Smooth muscle cell (in vitro differentiated cells): ENCODE results near the gene COASY. TPM values are rescaled to one million over a fixed set of nuclear protein-coding genes. Genes with fewer than 3 reads are reported as not detected.

Experiments used
- DNase-seq: peaks from one replicate; lab custom pipeline; 2025; ENCODE audit not compliant: unreplicated experiment; lab: John Stamatoyannopoulos, UW
- H2AFZ ChIP-seq: fragments of 200-600 bp; sonication (generic); 2 replicates; pipeline ENCODE4 v1.6.0; 2016; ENCODE audit warnings: antibody characterized with exemption, low read depth, mild to moderate bottlenecking
- H3F3A ChIP-seq: fragments of 200-600 bp; sonication (generic); 2 replicates; pipeline ENCODE4 v1.6.0; 2017; ENCODE audit warnings: antibody characterized with exemption, low read depth
- H3K27ac ChIP-seq: fragments of 200-600 bp; sonication (generic); 2 replicates; pipeline ENCODE4 v1.5.1; 2016; ENCODE audit warnings: low read depth, mild to moderate bottlenecking
- H3K27me3 ChIP-seq: fragments of 200-600 bp; sonication (generic); 2 replicates; pipeline ENCODE4 v1.6.1; 2016; ENCODE audit warnings: low read depth, mild to moderate bottlenecking
- H3K36me3 ChIP-seq: fragments of 200-600 bp; sonication (generic); 2 replicates; pipeline ENCODE4 v1.5.1; 2016; ENCODE audit warnings: low read depth
- H3K4me1 ChIP-seq: fragments of 200-600 bp; sonication (generic); 2 replicates; pipeline ENCODE4 v1.5.1; 2016; ENCODE audit warnings: low read depth
- H3K4me2 ChIP-seq: fragments of 200-600 bp; sonication (generic); 2 replicates; pipeline ENCODE4 v1.6.0; 2016; ENCODE audit warnings: mild to moderate bottlenecking
- H3K4me3 ChIP-seq: fragments of 200-600 bp; sonication (generic); 2 replicates; pipeline ENCODE4 v1.5.1; 2016; ENCODE audit warnings: mild to moderate bottlenecking
- H3K79me2 ChIP-seq: fragments of 200-600 bp; sonication (generic); 2 replicates; pipeline ENCODE4 v1.6.0; 2016; ENCODE audit warnings: low read depth, mild to moderate bottlenecking
- H3K9ac ChIP-seq: fragments of 200-600 bp; sonication (generic); 2 replicates; pipeline ENCODE4 v1.6.0; 2016; ENCODE audit warnings: low read depth
- H3K9me3 ChIP-seq: fragments of 200-600 bp; sonication (generic); replicated peaks from 2 replicates; pipeline ENCODE4 v1.5.1; 2016; ENCODE audit warnings: low read depth
- H4K20me1 ChIP-seq: fragments of 200-600 bp; sonication (generic); 2 replicates; pipeline ENCODE4 v1.6.0; 2016; ENCODE audit warnings: low read depth
- WGBS: methylation state at CpG from one replicate; pipeline ENCODE4 v1.1.7; 2016; ENCODE audit warnings: low lambda C conversion rate; 5-methylcytosine and 5-hydroxymethylcytosine counted together
- polyA plus RNA-seq: library from polyadenylated mRNA; unstranded; fragments of >200 nt; fragmentation: Nextera tagmentation; extraction: Ambion mirVana; gene quantifications from 2 replicates; pipeline ENCODE4 v1.2.1, GENCODE V29; 2016
- total RNA-seq: library from RNA; depleted of rRNA; stranded (reverse); fragments of >200 nt; gene quantifications from 2 replicates; pipeline ENCODE4 v1.2.3, GENCODE V29; 2014
- TF ChIP-seq, protein P1 (sequence below): fragments of 200-600 bp; sonication (generic); IDR thresholded peaks from 2 replicates; pipeline ENCODE4 v1.5.1; 2017; ENCODE audit warnings: borderline replicate concordance, mild to moderate bottlenecking, antibody characterized with exemption; ENCODE audit not compliant: insufficient read depth, poor library complexity, severe bottlenecking

Gene COASY
- total and polyA plus RNA-seq, 2 experiments from 2014 or later: 23.2 to 68.2 TPM

GRCh38 chr17:42564815-42565522, 3.0 kb downstream of the COASY start:
- no peak overlapping the region for H2AFZ ChIP-seq
- no peaks in the 10 kb centered on the region for H3K9me3 ChIP-seq
- H3K4me3 ChIP-seq: no peak overlapping the region
- peaks cover 14% of the 10 kb centered on the region for H3K4me1 ChIP-seq
- peaks cover 30% of the 10 kb centered on the region for H3K79me2 ChIP-seq
- no peaks in the 10 kb centered on the region for H4K20me1 ChIP-seq
- TF ChIP-seq, protein P1, sequence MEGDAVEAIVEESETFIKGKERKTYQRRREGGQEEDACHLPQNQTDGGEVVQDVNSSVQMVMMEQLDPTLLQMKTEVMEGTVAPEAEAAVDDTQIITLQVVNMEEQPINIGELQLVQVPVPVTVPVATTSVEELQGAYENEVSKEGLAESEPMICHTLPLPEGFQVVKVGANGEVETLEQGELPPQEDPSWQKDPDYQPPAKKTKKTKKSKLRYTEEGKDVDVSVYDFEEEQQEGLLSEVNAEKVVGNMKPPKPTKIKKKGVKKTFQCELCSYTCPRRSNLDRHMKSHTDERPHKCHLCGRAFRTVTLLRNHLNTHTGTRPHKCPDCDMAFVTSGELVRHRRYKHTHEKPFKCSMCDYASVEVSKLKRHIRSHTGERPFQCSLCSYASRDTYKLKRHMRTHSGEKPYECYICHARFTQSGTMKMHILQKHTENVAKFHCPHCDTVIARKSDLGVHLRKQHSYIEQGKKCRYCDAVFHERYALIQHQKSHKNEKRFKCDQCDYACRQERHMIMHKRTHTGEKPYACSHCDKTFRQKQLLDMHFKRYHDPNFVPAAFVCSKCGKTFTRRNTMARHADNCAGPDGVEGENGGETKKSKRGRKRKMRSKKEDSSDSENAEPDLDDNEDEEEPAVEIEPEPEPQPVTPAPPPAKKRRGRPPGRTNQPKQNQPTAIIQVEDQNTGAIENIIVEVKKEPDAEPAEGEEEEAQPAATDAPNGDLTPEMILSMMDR: no peak
- no peaks in the 10 kb centered on the region for H3K36me3 ChIP-seq
- DNase-seq: no peak
- 96% methylated on average over 15 of the region's 15 CpGs for WGBS
- no peak overlapping the region for H3K9ac ChIP-seq
- H3K27ac ChIP-seq: no peak overlapping the region
- no peaks in the 10 kb centered on the region for H3K27me3 ChIP-seq
- no peak overlapping the region for H3K4me2 ChIP-seq
- H3F3A ChIP-seq: peaks cover 13% of the 10 kb centered on the region

DNA sequence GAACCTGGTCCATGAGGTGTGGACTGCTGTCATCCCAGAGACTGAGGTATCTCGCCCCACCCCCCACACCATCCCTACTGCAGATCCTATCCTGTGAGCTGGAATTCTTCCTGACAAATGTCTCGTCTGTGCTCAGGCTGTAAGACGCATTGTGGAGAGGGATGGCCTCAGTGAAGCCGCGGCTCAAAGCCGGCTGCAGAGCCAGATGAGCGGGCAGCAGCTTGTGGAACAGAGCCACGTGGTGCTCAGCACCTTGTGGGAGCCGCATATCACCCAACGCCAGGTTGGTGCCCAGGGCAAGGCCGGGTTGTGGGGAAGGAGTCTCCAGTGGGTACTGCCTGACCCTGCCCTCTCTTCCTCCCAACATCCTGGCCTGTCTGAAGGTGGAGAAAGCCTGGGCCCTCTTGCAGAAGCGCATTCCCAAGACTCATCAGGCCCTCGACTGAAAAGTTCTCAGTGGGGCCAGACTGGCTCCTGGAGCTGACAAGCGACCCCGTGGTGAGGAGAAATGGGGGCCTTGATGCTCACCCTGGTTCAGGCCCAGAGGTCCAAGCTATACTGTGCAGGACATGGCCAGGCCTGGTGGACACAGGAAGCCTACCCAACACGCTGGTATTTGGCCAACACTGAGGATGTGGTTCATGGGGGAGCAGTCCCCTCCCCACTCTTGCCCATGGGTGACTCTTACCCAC, 3.7 kb downstream of the COASY start:
- Histone ChIP-seq H3K4me2 (no peak overlapping the region), H3K4me1 (peaks cover 14% of the 10 kb centered on the region), H3K79me2 (peaks cover 30% of the 10 kb centered on the region), H3K27me3 (no peaks in the 10 kb centered on the region), H3K4me3 (no peak overlapping the region), H3K9ac (no peak overlapping the region), H3K27ac (peak overlapping the region; percentile 51), H3F3A (peaks cover 13% of the 10 kb centered on the region), H4K20me1 (no peaks in the 10 kb centered on the region), H3K9me3 (no peaks in the 10 kb centered on the region), H2AFZ (no peak overlapping the region), H3K36me3 (peaks cover 3% of the 10 kb centered on the region)
- DNase-seq: no peak
- 93% methylated on average over 16 of the region's 16 CpGs for WGBS
- TF ChIP-seq, protein P1: no peak

DNA sequence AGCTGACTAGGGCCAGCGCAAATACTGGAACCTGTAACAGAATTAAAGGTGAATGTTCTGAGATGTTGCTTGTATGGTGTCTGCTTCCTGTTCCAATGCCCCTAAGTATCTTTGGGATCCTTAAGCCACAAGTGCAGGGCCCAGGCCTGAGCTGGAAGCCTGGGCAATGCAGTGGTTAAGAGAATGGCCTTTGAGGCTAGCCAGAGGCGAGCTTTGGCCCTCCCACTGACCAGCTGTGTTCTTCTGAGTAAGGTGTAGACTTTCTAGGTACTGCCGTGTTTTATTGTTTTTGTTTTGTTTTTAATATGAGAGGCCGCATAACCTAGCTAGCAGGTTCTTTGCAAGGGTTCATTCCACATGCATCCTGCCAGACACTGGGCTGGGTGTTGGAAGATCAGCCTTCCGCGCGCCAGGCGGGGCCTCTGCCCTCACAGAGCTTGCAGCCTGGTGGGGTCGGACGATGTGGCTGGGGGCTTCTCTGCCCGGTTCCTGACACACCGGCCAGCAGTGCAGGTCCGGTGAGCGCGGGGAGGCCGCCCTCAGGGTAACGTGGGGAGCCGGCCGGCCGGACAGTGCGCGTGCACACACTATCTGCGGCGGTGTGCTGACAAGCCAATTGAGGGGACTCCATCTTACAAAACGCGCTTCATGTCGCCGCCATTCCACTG, 4.4 kb downstream of the COASY start:
- Histone ChIP-seq H2AFZ (no peak overlapping the region), H3K36me3 (peaks cover 3% of the 10 kb centered on the region), H3K9ac (peak overlapping the region; percentile 37), H3K4me1 (peaks cover 14% of the 10 kb centered on the region), H3K79me2 (peaks cover 30% of the 10 kb centered on the region), H3K27ac (peak overlapping the region; percentile 51), H3K27me3 (no peaks in the 10 kb centered on the region), H3K9me3 (no peaks in the 10 kb centered on the region), H3F3A (peaks cover 10% of the 10 kb centered on the region), H3K4me2 (peak overlapping the region; percentile 94), H3K4me3 (peak overlapping the region; percentile 87), H4K20me1 (no peaks in the 10 kb centered on the region)
- 65% methylated on average over 28 of the region's 28 CpGs for WGBS
- TF ChIP-seq, protein P1: no peak
- no peak for DNase-seq
